Measurements from ENCODE around the gene CALML5.

DNA sequence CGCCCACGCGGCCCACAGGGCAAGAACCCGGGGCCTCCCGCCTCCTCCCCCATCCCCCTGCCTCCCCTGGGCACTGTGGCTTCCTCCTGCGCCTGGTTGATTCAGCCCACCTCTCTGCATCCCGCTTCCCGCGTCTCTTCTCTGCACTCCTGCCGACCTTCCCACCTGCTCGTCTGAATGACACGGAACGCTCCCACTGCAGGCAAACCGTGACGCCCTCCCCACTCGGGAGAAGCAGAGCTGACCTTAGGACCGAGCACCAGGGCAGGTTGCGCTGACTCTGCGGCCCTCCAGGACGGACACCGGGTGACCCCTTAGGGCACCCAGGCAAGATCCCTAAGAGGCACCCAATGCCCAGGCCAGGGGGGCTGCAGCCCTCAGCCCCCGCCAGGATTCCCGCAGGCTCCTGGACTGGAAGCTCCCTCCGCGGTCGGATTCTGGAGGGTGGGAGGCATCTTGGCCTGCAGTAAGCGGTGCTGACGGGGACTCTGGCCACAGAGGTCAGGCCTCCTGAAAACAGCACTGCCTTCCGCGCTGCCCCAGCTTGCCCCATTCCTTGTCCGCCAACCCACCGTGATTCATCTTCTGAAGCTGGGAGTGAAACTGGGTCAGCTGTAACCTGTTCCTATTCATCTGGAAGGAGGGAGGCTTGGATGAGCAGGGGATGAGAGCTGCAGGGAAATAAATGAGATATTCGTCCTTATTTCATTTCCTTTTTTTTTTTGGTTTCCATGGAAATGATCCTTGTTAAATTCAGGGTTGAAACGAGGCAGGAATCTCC lies 26.4 kb upstream of the CALML5 start:
- TF ChIP-seq, protein P1, sequence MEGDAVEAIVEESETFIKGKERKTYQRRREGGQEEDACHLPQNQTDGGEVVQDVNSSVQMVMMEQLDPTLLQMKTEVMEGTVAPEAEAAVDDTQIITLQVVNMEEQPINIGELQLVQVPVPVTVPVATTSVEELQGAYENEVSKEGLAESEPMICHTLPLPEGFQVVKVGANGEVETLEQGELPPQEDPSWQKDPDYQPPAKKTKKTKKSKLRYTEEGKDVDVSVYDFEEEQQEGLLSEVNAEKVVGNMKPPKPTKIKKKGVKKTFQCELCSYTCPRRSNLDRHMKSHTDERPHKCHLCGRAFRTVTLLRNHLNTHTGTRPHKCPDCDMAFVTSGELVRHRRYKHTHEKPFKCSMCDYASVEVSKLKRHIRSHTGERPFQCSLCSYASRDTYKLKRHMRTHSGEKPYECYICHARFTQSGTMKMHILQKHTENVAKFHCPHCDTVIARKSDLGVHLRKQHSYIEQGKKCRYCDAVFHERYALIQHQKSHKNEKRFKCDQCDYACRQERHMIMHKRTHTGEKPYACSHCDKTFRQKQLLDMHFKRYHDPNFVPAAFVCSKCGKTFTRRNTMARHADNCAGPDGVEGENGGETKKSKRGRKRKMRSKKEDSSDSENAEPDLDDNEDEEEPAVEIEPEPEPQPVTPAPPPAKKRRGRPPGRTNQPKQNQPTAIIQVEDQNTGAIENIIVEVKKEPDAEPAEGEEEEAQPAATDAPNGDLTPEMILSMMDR (IDR thresholded peaks at IDR 0.05): no peak
- TF ChIP-seq POLR2A (IDR thresholded peaks at IDR 0.05): no peak

Measured in body of pancreas (tissue), 4 donors.